Measurements from ENCODE around the gene GRID1.

DNA sequence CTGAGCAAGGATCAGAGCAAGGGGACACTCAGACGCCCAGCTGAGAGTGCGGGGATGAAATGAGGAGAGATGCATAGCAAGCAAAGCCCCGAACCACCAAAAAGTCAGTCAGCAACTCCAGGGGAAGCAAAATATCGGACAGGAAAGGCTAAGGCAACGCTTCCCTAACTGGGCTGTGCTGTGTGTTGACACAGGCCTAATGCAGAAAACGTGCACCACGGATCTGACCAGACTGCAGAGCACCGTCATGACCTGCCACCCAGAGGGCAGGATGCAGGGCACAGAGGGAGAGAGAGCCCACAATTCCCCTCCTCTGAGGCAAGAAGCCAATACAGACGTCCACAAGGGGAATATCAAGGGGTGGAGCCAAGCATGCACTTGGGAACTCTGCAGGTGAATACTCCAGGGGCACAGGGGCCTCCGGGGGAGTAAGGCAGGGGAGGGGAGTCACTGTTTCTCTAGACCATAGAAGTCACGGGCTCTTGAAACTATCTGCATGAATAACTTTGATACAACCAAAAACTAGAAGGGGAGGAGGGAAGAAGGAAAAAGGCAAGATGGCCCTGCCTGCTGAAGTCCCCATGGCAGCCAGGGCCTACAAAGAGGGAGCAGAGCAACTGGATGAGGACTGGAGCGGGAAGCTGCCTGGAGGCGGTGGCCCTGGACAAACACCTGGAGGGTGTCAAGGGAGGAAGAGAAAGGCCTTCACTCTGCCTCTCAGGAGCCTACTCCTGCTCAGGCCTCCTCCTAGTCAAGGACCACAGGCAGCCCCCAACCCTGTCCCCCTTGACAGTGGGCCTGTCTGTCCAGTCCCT lies 26.2 kb downstream of the GRID1 start:
- no peak for TF ChIP-seq CTCF (optimal IDR thresholded peaks at IDR 0.05 in 1 of 3, IDR thresholded peaks at IDR 0.05 in 1 of 3, conservative IDR thresholded peaks at IDR 0.05 in 1 of 3; ENCODE audit: extremely low read depth in 1 of 3, insufficient read depth in 2 of 3, low read length in 3 of 3)
- no peak for TF ChIP-seq EZH2 (IDR thresholded peaks at IDR 0.05; ENCODE audit: low read length)
